Activated CD8-positive, alpha-beta T cell treated with anti-CD3 and anti-CD28 coated beads for 36 hours (primary cell): ENCODE data around the gene ZBTB38. TPM values are rescaled to one million over a fixed set of nuclear protein-coding genes. Genes with fewer than 3 reads are reported as not detected.

Source experiments
- ATAC-seq: fragments of 200-7000 bp; cut with Tn5 transposase; one replicate; pipeline ENCODE4 v1.10.0; 2021; ENCODE audit warnings: mild to moderate bottlenecking, moderate library complexity
- CTCF ChIA-PET: fragments of 350-600 bp; sonication (Branson Sonifier 250); formaldehyde crosslinking; loops from one replicate; lab custom pipeline; 2021; ENCODE audit warnings: antibody characterized with exemption; lab: Charles Lee
- POLR2A ChIA-PET: fragments of 350-600 bp; sonication (Branson Sonifier 250); formaldehyde crosslinking; loops from one replicate; lab custom pipeline; 2021; ENCODE audit warnings: antibody characterized with exemption; lab: Charles Lee
- DNase-seq: peaks from one replicate; pipeline ENCODE4 v3.0.0-alpha.2; 2020
- H3K27ac Mint-ChIP-seq: one replicate; pipeline ENCODE4 v1.8.0; 2021; ENCODE audit warnings: mild to moderate bottlenecking, mixed read lengths
- H3K27me3 Mint-ChIP-seq: one replicate; pipeline ENCODE4 v1.8.0; 2021; ENCODE audit warnings: mixed read lengths
- H3K36me3 Mint-ChIP-seq: one replicate; pipeline ENCODE4 v1.8.0; 2021; ENCODE audit warnings: low read depth, mixed read lengths
- H3K4me1 Mint-ChIP-seq: one replicate; pipeline ENCODE4 v1.8.0; 2021; ENCODE audit warnings: low read depth, mixed read lengths
- H3K4me3 Mint-ChIP-seq: one replicate; pipeline ENCODE4 v1.8.0; 2021; ENCODE audit warnings: mild to moderate bottlenecking, moderate library complexity, mixed read lengths
- H3K9me3 Mint-ChIP-seq: one replicate; pipeline ENCODE4 v1.8.0; 2021; ENCODE audit warnings: mixed read lengths
- CTCF ChIP-seq: fragments of 200-600 bp; IDR thresholded peaks from one replicate; pipeline ENCODE4 v1.8.0; 2022; ENCODE audit warnings: antibody characterized with exemption, mild to moderate bottlenecking
- intact Hi-C: fragments of 100-400 bp; cut with micrococcal nuclease; formaldehyde crosslinking; loops from one replicate; pipeline ENCODE4 v1.10.0; 2022
- total RNA-seq, 2 experiments: library from RNA; stranded (reverse); gene quantifications; one replicate each; pipeline ENCODE4 v1.2.3, GENCODE V29; 2021

Gene ZBTB38
- total RNA-seq, 2 experiments from 2014 or later, result 20.4 to 21.2 TPM

- ChIA-PET CTCF (interaction anchor here (0.9 to 5.3 kb wide), 11 partner anchors 9 to 81 kb away, joined by 4 to 56 read pairs (median 5); no protein-coding TSS in a partner anchor), POLR2A (interaction anchor here (1.1 to 2.3 kb wide), 5 partner anchors 10 to 65 kb away, joined by 3 to 7 read pairs (median 4); no protein-coding TSS in a partner anchor)
- intact Hi-C loops, result no loop called here
- Mint-ChIP-seq H3K4me3 (no peak overlapping the region), H3K36me3 (no peaks in the 10 kb centered on the region), H3K4me1 (peaks cover 59% of the 10 kb centered on the region), H3K9me3 (no peaks in the 10 kb centered on the region), H3K27me3 (no peaks in the 10 kb centered on the region), H3K27ac (no peak overlapping the region)
- DNase-seq, result no peak
- no peak for TF ChIP-seq CTCF
- ATAC-seq, result no peak
Observed at GRCh38 chr3:141372656-141373055, 4.4 kb downstream of the ZBTB38 start.

GRCh38 chr3:141373232-141373631, 4.9 kb downstream of the ZBTB38 start:
- Mint-ChIP-seq H3K36me3 (no peaks in the 10 kb centered on the region), H3K4me3 (no peak overlapping the region), H3K9me3 (no peaks in the 10 kb centered on the region), H3K4me1 (peaks cover 59% of the 10 kb centered on the region), H3K27ac (peak overlapping the region; percentile 71), H3K27me3 (no peaks in the 10 kb centered on the region)
- peak; percentile 13 for ATAC-seq
- intact Hi-C loops, result no loop called here
- TF ChIP-seq CTCF, result no peak
- ChIA-PET POLR2A (interaction anchor here (0.9 to 2.3 kb wide), 6 partner anchors 15 to 69 kb away, joined by 3 to 6 read pairs (median 4); no protein-coding TSS in a partner anchor), CTCF (interaction anchor here (0.9 to 5.3 kb wide), 10 partner anchors 9 to 81 kb away, joined by 4 to 56 read pairs (median 6); no protein-coding TSS in a partner anchor)
- no peak for DNase-seq

GRCh38 chr3:141373768-141374526, 5.6 kb downstream of the ZBTB38 start:
- no peak overlapping the region for H3K4me3 Mint-ChIP-seq
- no peak for TF ChIP-seq CTCF
- H3K27ac Mint-ChIP-seq, result peak overlapping the region; percentile 71
- POLR2A ChIA-PET, result interaction anchor here (0.9 to 1.6 kb wide), 3 partner anchors 14 to 69 kb away, joined by 3 to 4 read pairs (median 3); no protein-coding TSS in a partner anchor
- CTCF ChIA-PET, result interaction anchor here (1.0 to 5.3 kb wide), 8 partner anchors 11 to 80 kb away, joined by 4 to 56 read pairs (median 8); no protein-coding TSS in a partner anchor
- H3K9me3 Mint-ChIP-seq, result no peaks in the 10 kb centered on the region
- ATAC-seq (no peak), DNase-seq (no peak)
- H3K36me3 Mint-ChIP-seq, result no peaks in the 10 kb centered on the region
- peaks cover 61% of the 10 kb centered on the region for H3K4me1 Mint-ChIP-seq
- intact Hi-C loops, result no loop called here
- no peaks in the 10 kb centered on the region for H3K27me3 Mint-ChIP-seq

GRCh38 chr3:141375381-141376301, 7.3 kb downstream of the ZBTB38 start:
- ATAC-seq, result no peak
- peaks cover 58% of the 10 kb centered on the region for H3K4me1 Mint-ChIP-seq
- ChIA-PET CTCF (interaction anchor here (0.7 to 1.2 kb wide), 6 partner anchors 13 to 83 kb away, joined by 3 to 4 read pairs (median 4); no protein-coding TSS in a partner anchor), POLR2A (interaction anchor here (0.8 to 1.1 kb wide), 3 partner anchors 9 to 71 kb away, joined by 3 to 4 read pairs (median 4); no protein-coding TSS in a partner anchor)
- TF ChIP-seq CTCF, result no peak
- no peaks in the 10 kb centered on the region for H3K9me3 Mint-ChIP-seq
- H3K27ac Mint-ChIP-seq, result peak overlapping the region; percentile 70
- intact Hi-C loops, result no loop called here
- H3K27me3 Mint-ChIP-seq, result no peaks in the 10 kb centered on the region
- DNase-seq, result no peak
- H3K4me3 Mint-ChIP-seq, result no peak overlapping the region
- H3K36me3 Mint-ChIP-seq, result no peaks in the 10 kb centered on the region
